Measurements from ENCODE around the gene NCKAP1. TPM values are rescaled to one million over a fixed set of nuclear protein-coding genes. Genes with fewer than 3 reads are reported as not detected.
"Not testable (repeated sequence)": the region's sequence is repeated elsewhere in the genome, so short reads cannot be mapped to it uniquely, and the experiment has no call there.

The NCKAP1 gene
- total RNA-seq, 1 donor from 2014 or later, result 55.7 TPM

DNA sequence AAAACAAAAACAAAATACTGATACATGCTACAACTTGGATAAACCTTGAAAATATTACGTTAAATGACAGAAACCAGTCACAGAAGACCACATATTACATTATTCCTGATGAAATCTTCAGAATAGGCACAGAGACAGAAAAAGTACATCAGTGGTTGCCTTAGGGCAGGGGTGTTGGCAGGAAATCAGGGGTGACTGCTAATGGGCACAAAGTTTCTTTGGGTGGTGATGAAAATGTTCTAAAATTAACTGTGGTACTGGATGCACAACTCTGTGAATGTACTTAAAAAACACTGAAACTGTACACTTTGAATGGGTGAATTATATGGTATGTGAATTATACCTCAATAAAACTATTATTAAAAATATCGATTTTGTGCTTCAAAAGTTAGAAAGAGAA, 16.6 kb downstream of the NCKAP1 start:
- H3K4me1 ChIP-seq, result peaks cover 3 to 11% of the 10 kb centered on the region in 2 donors
- H3K27me3 ChIP-seq, result no peaks in the 10 kb centered on the region
- no peak overlapping the region for H3K27ac ChIP-seq
- H3K4me3 ChIP-seq, result no peak overlapping the region
- peaks cover 5 to 9% of the 10 kb centered on the region in 2 donors for H3K36me3 ChIP-seq
- H3K9me3 ChIP-seq, result no peaks in the 10 kb centered on the region
- intact Hi-C loops (cut with DNase I), result no loop called here
- no peak for DNase-seq (ENCODE audit: low spot score in 2 of 2)
- TF ChIP-seq, protein P1, sequence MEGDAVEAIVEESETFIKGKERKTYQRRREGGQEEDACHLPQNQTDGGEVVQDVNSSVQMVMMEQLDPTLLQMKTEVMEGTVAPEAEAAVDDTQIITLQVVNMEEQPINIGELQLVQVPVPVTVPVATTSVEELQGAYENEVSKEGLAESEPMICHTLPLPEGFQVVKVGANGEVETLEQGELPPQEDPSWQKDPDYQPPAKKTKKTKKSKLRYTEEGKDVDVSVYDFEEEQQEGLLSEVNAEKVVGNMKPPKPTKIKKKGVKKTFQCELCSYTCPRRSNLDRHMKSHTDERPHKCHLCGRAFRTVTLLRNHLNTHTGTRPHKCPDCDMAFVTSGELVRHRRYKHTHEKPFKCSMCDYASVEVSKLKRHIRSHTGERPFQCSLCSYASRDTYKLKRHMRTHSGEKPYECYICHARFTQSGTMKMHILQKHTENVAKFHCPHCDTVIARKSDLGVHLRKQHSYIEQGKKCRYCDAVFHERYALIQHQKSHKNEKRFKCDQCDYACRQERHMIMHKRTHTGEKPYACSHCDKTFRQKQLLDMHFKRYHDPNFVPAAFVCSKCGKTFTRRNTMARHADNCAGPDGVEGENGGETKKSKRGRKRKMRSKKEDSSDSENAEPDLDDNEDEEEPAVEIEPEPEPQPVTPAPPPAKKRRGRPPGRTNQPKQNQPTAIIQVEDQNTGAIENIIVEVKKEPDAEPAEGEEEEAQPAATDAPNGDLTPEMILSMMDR (IDR thresholded peaks at IDR 0.05), result no peak

DNA sequence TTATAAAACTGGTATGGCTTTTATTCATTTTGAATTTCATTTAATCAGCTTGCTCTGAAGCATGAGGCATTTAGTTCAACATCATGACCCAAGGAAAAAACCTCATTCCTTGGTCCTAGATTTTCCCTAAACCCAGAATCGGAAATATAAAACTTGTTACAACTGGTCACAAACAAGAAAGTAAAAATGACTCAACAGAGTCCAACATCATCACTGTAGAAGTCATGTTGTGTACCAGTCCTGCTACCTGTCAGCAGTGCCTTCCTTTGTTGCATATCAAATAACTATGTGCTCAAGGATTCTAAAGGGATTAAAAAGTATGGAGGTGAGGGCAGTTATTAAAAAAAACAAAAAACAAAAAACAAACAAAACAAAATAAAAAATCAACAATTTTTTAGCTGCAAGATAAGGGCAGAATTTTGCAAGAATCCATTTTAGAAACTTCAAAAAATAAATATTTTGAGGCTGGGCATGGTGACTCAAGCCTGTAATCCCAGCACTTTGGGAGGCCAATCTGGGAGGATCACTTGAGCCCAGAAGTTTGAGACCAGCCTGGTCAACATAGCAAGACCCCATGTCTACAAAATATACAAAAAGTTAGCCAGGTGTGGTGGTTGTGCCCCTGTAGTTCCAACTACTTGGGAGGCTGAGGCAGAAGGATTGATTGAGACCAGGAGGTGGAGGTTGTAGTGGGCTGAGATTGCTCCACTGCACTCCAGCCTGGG, 18.4 kb downstream of the NCKAP1 start:
- intact Hi-C loops (cut with DNase I), result no loop called here
- peaks cover 5 to 9% of the 10 kb centered on the region in 2 donors for H3K36me3 ChIP-seq
- no peaks in the 10 kb centered on the region for H3K9me3 ChIP-seq
- DNase-seq (ENCODE audit: low spot score in 2 of 2), result no peak
- no peak overlapping the region for H3K4me3 ChIP-seq
- no peaks in the 10 kb centered on the region for H3K27me3 ChIP-seq
- H3K27ac ChIP-seq, result no peak overlapping the region
- TF ChIP-seq, protein P1 (IDR thresholded peaks at IDR 0.05), result no peak
- peaks cover under 1 to 11% of the 10 kb centered on the region in 2 donors for H3K4me1 ChIP-seq

DNA sequence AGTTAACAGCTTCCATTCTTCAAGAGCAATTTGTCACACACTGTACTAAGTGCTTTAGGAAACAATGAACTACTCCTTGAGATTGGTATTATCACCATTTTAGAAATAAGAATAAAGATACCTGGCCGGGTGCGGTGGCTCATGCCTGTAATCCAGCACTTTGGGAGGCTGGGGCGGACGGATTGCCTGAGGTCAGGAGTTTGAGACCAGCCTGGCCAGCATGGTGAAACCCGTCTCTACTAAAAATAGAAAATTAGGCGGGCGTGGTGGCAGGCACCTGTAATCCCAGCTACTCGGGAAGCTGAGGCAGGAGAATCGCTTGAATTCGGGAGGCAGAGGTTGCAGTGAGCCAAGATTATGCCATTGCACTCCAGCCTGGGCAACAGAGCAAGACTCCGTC, 20.4 kb downstream of the NCKAP1 start:
- H3K27me3 ChIP-seq; DNase-seq (ENCODE audit: low spot score in 2 of 2); H3K36me3 ChIP-seq; H3K9me3 ChIP-seq; H3K4me3 ChIP-seq; intact Hi-C loops (cut with DNase I); H3K27ac ChIP-seq: not testable (repeated sequence)
- H3K4me1 ChIP-seq, result peaks cover 0 to 20% of the 10 kb centered on the region in 2 donors

DNA sequence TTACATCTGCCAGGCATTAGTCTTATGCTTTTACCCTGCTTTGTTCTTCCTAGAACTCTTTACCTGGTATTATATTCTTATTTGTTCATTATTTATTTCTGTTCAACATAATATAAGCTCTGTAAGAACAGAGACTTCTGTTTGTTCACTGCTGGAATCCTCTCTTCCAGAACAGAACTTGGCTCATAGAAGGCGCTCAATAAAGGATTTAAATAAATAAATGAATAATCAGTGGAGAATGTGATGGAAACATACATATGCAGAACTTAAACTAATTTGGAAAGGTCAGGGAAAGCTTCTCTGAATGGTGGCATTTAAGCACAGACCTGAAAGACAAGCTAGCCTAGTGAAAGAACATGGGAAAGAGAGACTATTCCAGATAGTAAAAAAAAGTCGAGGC, 24.3 kb downstream of the NCKAP1 start:
- H3K9me3 ChIP-seq, result no peaks in the 10 kb centered on the region
- H3K36me3 ChIP-seq, result peaks cover 0 to 5% of the 10 kb centered on the region in 2 donors
- no peaks in the 10 kb centered on the region for H3K27me3 ChIP-seq
- intact Hi-C loops (cut with DNase I), result no loop called here
- H3K4me3 ChIP-seq, result peak overlapping the region in 1 of 2 donors; percentile 15
- no peak for DNase-seq (ENCODE audit: low spot score in 2 of 2)
- TF ChIP-seq, protein P1 (IDR thresholded peaks at IDR 0.05), result no peak
- peaks cover 0 to 27% of the 10 kb centered on the region in 2 donors for H3K4me1 ChIP-seq
- H3K27ac ChIP-seq, result no peak overlapping the region

DNA sequence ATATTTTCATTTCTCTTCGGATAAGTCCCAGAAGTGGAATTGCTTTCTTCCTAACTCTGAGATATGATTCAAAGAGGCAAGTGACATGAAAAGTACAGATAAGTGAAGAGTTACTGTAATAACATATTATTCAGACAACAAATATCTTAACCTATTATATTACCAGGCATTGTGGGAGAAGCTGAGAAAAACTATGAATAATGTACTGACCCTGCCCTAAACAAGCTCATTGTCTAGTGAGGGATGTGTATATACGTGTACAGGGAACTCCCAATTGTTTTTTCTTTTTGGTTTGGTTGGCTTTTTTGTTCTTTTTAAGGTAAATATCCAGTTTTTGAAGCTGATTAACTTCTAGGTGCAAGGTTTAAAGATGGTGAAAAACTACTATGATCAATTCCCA, 26.5 kb downstream of the NCKAP1 start:
- H3K4me1 ChIP-seq, result peaks cover 0 to 27% of the 10 kb centered on the region in 2 donors
- no peak overlapping the region for H3K27ac ChIP-seq
- H3K4me3 ChIP-seq, result no peak overlapping the region
- TF ChIP-seq, protein P1 (IDR thresholded peaks at IDR 0.05), result no peak
- H3K36me3 ChIP-seq, result no peaks in the 10 kb centered on the region
- intact Hi-C loops (cut with DNase I), result no loop called here
- no peaks in the 10 kb centered on the region for H3K9me3 ChIP-seq
- DNase-seq (ENCODE audit: low spot score in 2 of 2), result no peak
- no peaks in the 10 kb centered on the region for H3K27me3 ChIP-seq

DNA sequence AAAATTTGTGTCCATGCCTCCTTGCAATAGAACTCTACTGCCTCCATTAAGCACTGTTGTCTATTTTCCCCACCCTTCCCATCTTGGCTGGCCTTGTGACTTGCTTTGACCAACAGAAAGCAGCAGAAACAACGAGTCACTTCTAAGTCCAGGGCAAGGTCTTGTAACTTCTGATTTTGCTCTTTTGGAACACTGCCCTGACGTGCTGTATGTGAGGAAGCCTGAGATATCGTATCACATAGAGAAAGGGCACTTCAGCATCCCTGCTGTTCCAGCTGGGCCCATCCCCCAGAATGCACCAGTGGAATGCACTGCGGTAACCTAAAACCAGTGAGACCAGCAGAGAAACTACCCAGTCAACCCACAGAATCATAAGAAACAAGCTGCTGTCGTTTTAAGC, 28.1 kb downstream of the NCKAP1 start:
- Histone ChIP-seq H3K4me1 (peaks cover 0 to 25% of the 10 kb centered on the region in 2 donors), H3K36me3 (no peaks in the 10 kb centered on the region), H3K27me3 (no peaks in the 10 kb centered on the region), H3K27ac (no peak overlapping the region), H3K4me3 (no peak overlapping the region), H3K9me3 (no peaks in the 10 kb centered on the region)
- TF ChIP-seq, protein P1 (IDR thresholded peaks at IDR 0.05), result no peak
- intact Hi-C loops (cut with DNase I), result no loop called here
- DNase-seq (ENCODE audit: low spot score in 2 of 2), result no peak
